GM10266 (cell line): Measurements from ENCODE around the gene DOK5.

Source experiments
- DNase-seq: peaks from one replicate; pipeline ENCODE4 v3.0.0; 2012; ENCODE audit errors: extremely low spot score
- TF ChIP-seq, protein P1 (sequence below): IDR thresholded peaks from 2 replicates; pipeline ENCODE4 v1.5.1; 2012; ENCODE audit warnings: mild to moderate bottlenecking, low read depth; ENCODE audit not compliant: control insufficient read depth, insufficient read depth; ENCODE audit errors: missing control alignments

The DOK5 gene

DNA sequence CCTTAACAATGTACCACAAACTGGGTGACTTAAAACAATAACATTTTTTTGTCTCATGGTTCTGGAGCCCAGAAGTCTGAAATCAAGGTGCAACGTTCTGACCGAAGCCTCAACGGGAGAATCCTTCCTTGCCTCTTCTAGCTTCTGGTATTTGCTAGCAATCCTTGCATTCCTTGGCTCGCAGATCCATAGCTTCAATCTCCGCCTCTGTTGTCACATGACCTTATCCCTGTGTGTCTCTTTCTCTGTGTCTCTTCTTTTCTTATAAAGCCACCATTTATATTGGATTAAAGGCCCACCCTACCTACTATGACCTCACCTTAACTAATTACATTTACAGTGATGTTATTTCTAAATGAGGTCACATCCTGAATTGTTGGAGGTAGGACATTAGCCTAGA is 37.2 kb upstream of the DOK5 start:
- TF ChIP-seq, protein P1, sequence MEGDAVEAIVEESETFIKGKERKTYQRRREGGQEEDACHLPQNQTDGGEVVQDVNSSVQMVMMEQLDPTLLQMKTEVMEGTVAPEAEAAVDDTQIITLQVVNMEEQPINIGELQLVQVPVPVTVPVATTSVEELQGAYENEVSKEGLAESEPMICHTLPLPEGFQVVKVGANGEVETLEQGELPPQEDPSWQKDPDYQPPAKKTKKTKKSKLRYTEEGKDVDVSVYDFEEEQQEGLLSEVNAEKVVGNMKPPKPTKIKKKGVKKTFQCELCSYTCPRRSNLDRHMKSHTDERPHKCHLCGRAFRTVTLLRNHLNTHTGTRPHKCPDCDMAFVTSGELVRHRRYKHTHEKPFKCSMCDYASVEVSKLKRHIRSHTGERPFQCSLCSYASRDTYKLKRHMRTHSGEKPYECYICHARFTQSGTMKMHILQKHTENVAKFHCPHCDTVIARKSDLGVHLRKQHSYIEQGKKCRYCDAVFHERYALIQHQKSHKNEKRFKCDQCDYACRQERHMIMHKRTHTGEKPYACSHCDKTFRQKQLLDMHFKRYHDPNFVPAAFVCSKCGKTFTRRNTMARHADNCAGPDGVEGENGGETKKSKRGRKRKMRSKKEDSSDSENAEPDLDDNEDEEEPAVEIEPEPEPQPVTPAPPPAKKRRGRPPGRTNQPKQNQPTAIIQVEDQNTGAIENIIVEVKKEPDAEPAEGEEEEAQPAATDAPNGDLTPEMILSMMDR = no peak
- DNase-seq = no peak

GRCh38 chr20:54450207-54450606 is 25.2 kb upstream of the DOK5 start:
- TF ChIP-seq, protein P1 = no peak
- no peak for DNase-seq

DNA sequence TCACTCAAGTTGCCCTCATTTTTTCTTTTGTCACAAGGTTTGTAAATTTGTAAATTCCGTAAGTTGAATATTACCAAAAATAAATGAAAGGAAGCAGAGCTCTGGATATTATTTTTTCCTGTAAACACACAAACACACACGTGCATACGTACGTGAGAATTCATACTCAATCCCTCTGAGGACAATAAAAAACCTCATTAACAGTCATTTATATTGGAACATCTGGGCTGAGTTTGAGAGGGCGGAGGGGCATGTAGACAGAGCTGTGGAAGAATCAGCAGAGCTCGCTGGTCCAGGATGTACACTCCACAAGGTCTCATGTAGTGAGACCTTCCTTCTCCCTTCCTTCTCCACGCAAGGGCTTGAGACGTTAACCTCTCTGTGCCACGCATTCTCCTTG is 24.2 kb upstream of the DOK5 start:
- no peak for DNase-seq

DNA sequence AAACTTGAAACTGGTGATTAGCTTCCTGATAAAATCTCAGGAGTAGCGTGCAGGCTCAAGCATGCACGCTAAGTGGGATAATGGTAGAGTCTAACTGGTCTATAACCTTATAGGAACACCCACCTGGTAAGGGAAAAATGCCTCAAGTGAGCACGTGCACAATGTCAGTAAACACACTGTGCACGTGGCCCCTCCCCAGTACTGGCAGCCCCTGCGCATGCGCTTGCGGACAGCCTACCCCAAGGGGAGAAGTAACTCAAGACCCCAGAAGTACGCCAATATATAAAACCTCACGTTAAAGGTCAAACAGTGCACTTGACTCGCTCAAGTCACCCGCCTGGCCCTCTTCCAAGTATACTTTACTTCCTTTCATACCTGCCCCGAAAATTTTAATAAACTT is 23.1 kb upstream of the DOK5 start:
- DNase-seq = no peak
- TF ChIP-seq, protein P1 = no peak

More for the DNA sequence above, 24.2 kb upstream of the DOK5 start:
- TF ChIP-seq, protein P1 = no peak

DNA sequence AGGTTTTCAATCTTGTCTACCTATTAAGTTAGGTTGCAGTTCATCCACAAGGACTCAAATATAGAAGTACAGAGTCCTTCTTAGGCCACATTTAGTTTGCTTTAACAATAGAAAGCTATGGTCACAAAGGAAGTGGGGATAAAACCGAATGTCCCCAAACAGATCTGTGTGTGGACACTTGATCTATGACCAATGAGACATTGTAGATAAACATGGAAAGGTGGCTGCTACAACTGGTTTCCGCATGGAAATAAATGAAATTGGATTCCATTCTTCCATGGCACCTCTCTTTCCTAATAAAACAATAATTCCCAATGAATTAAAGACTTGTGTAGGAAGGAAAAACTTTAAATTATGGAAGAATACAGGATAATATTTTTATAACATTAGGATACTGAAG is 20.4 kb upstream of the DOK5 start:
- TF ChIP-seq, protein P1 = no peak
- no peak for DNase-seq

- no peak for DNase-seq
- TF ChIP-seq, protein P1 = no peak
These were observed 19.0 kb upstream of the DOK5 start for GRCh38 chr20:54456423-54456822.

- DNase-seq = no peak
- TF ChIP-seq, protein P1 = no peak
These were observed 18.4 kb upstream of the DOK5 start for GRCh38 chr20:54456961-54457360.
